Keratinocyte (primary cell): Measurements from ENCODE around the gene DIRAS1.

Experiments
- CTCF ChIP-seq, 3 experiments: IDR thresholded peaks in 1 of 3; conservative IDR thresholded peaks in 1 of 3; optimal IDR thresholded peaks in 1 of 3; 2 replicates in 2 of 3; 3 replicates in 1 of 3; pipeline versions ENCODE3 to v1.5.1; 2011; ENCODE audit warnings: low read length in 3 of 3, mild to moderate bottlenecking in 3 of 3, moderate library complexity in 2 of 3, control low read depth in 1 of 3, inconsistent platforms in 1 of 3; ENCODE audit not compliant: insufficient read depth in 2 of 3; ENCODE audit errors: extremely low read depth in 1 of 3
- EZH2 ChIP-seq: IDR thresholded peaks from one replicate; pipeline ENCODE4 v1.6.1; 2012; ENCODE audit warnings: inconsistent platforms, mild to moderate bottlenecking, low read length, moderate library complexity

DNA sequence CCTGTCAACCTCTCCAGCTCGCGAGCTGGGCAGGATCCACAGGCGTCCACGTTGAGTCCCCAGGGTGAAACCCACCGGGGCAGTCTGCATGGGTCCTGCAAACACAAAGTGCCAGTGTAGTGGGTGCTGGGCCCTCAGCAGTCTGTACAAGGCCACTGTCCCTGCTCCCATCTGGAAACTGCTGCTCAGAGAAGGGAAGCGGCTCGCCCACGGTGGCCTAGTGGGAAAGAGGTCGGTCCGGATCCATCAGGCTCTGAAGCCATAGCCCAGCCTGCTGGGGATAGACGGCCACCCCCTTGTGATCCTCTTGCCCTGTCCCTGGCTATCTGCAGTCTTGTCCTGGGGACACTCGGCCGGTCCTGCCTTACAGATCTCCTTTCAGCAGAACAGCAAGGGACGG is 2.6 kb upstream of the DIRAS1 start:
- TF ChIP-seq EZH2 (no peak), CTCF (optimal IDR thresholded peaks at IDR 0.05 in 1 of 3, IDR thresholded peaks at IDR 0.05 in 1 of 3, conservative IDR thresholded peaks at IDR 0.05 in 1 of 3; ENCODE audit: extremely low read depth in 1 of 3, insufficient read depth in 2 of 3, low read length in 3 of 3) (no peak)
